Mesothelial cell of epicardium (in vitro differentiated cells): Measurements from ENCODE around the gene C20orf173. TPM values are rescaled to one million over a fixed set of nuclear protein-coding genes. Genes with fewer than 3 reads are reported as not detected.

Source experiments
- DNase-seq, 2 experiments: peaks; one replicate each; pipeline ENCODE4 v3.0.0; 2021; ENCODE audit warnings: low spot score in 2 of 2; ENCODE audit not compliant: unreplicated experiment in 2 of 2
- H3K27ac Mint-ChIP-seq: 2 replicates; pipeline ENCODE4 v1.8.0; 2021; ENCODE audit warnings: mixed read lengths
- H3K27me3 Mint-ChIP-seq: 2 replicates; pipeline ENCODE4 v1.8.0; 2021; ENCODE audit warnings: low read depth, mixed read lengths
- H3K36me3 Mint-ChIP-seq: 2 replicates; pipeline ENCODE4 v1.8.0; 2021; ENCODE audit warnings: mixed read lengths
- H3K4me1 Mint-ChIP-seq: 2 replicates; pipeline ENCODE4 v1.8.0; 2021; ENCODE audit warnings: mixed read lengths
- H3K4me3 Mint-ChIP-seq: 2 replicates; pipeline ENCODE4 v1.8.0; 2021; ENCODE audit warnings: mild to moderate bottlenecking, moderate library complexity, mixed read lengths
- H3K9me3 Mint-ChIP-seq: 2 replicates; pipeline ENCODE4 v1.8.0; 2021; ENCODE audit warnings: mixed read lengths
- total RNA-seq: library from RNA; stranded (reverse); gene quantifications from 3 replicates; pipeline ENCODE4 v1.2.1, GENCODE V29; 2021
- TF ChIP-seq, protein P1 (sequence below): fragments of 200-600 bp; sonication (generic); IDR thresholded peaks from one replicate; pipeline ENCODE4 v1.5.0; 2021; ENCODE audit warnings: antibody characterized with exemption; ENCODE audit not compliant: unreplicated experiment

Gene C20orf173
- total RNA-seq, 1 donor from 2014 or later: not detected

DNA sequence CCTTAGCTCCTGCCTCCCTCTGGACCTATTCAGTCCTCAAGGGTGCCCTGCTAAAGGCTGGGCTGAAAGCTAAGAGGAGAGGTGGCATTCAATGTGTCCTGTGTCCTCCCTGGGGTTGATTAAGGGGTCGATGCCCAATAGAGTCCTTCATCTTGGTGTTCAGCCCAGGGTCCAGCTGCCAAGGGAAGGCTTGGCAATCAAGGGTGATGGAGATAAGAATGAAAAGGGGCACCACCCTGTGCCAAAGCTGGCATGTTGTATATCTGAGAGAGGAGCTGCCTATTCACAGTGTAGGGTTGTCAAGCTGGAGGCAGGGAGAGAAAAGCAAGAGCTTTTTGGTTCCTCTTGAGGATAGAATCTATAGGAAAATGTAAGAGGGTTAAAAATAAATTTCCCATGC lies 12.3 kb downstream of the C20orf173 start:
- no peaks in the 10 kb centered on the region for H3K4me1 Mint-ChIP-seq
- no peak overlapping the region for H3K27ac Mint-ChIP-seq
- peaks cover 4% of the 10 kb centered on the region for H3K9me3 Mint-ChIP-seq
- peaks cover under 1% of the 10 kb centered on the region for H3K36me3 Mint-ChIP-seq
- TF ChIP-seq, protein P1, sequence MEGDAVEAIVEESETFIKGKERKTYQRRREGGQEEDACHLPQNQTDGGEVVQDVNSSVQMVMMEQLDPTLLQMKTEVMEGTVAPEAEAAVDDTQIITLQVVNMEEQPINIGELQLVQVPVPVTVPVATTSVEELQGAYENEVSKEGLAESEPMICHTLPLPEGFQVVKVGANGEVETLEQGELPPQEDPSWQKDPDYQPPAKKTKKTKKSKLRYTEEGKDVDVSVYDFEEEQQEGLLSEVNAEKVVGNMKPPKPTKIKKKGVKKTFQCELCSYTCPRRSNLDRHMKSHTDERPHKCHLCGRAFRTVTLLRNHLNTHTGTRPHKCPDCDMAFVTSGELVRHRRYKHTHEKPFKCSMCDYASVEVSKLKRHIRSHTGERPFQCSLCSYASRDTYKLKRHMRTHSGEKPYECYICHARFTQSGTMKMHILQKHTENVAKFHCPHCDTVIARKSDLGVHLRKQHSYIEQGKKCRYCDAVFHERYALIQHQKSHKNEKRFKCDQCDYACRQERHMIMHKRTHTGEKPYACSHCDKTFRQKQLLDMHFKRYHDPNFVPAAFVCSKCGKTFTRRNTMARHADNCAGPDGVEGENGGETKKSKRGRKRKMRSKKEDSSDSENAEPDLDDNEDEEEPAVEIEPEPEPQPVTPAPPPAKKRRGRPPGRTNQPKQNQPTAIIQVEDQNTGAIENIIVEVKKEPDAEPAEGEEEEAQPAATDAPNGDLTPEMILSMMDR: no peak
- H3K4me3 Mint-ChIP-seq: no peak overlapping the region
- no peaks in the 10 kb centered on the region for H3K27me3 Mint-ChIP-seq
- DNase-seq: no peak

DNA sequence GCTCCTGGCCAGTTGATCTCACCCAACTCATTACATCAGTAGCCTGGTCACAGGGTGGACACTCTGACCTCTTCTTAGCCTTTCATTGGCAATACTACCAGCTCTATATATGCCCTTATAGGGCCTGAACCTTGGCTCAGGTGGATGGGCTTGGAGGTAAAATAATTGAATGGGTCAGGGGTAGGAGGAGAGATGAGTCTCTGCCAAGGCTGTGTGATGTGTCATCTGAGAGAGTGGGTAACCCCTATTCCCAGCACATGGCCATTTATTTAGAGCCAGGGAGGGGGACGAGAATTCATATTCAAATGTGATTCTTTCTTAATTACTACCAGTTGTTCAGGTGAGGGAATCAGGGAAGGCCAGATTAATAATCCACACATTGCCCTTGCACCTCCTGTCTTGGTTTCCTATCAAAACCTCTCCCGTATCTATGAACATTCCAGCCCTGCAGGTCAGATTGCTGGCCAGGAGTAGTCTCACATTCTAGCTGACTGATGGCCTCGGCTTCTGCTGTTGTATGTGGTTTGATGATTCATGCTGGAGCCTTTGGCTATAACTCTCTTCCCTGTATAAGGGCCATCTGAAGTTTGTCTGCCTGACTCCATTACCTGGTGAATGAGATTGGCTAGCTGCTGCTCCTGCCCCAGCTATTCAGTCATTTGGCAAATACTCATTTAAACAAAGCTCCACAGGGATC lies 13.4 kb downstream of the C20orf173 start:
- Mint-ChIP-seq H3K4me3 (no peak overlapping the region), H3K4me1 (no peaks in the 10 kb centered on the region), H3K9me3 (peaks cover under 1% of the 10 kb centered on the region), H3K27ac (no peak overlapping the region), H3K27me3 (no peaks in the 10 kb centered on the region), H3K36me3 (peaks cover 5% of the 10 kb centered on the region)
- DNase-seq: no peak
- TF ChIP-seq, protein P1: no peak

DNA sequence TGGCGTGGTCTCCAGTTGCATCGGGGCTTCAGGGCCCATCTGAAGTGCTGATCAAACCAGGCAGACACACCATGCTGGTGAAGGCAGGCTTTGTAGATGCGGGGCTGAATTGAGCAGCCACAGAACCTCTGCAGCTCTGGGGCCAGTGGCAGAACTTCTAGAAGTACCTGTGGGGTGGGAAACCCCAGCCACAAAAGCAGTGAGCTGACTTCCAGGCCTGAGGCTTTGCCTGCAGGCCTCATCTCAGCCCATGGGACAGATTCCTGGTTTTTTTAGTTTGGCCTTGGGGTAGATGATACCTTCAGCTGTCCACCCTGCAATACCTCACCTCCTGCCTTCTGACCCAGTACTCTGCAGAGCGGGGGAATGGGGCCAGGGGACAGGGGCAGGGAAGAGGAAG lies 14.1 kb downstream of the C20orf173 start:
- no peaks in the 10 kb centered on the region for H3K27me3 Mint-ChIP-seq
- H3K36me3 Mint-ChIP-seq: peaks cover 5% of the 10 kb centered on the region
- no peak for DNase-seq
- TF ChIP-seq, protein P1: no peak
- H3K4me3 Mint-ChIP-seq: no peak overlapping the region
- no peak overlapping the region for H3K27ac Mint-ChIP-seq
- H3K9me3 Mint-ChIP-seq: no peaks in the 10 kb centered on the region
- no peaks in the 10 kb centered on the region for H3K4me1 Mint-ChIP-seq

DNA sequence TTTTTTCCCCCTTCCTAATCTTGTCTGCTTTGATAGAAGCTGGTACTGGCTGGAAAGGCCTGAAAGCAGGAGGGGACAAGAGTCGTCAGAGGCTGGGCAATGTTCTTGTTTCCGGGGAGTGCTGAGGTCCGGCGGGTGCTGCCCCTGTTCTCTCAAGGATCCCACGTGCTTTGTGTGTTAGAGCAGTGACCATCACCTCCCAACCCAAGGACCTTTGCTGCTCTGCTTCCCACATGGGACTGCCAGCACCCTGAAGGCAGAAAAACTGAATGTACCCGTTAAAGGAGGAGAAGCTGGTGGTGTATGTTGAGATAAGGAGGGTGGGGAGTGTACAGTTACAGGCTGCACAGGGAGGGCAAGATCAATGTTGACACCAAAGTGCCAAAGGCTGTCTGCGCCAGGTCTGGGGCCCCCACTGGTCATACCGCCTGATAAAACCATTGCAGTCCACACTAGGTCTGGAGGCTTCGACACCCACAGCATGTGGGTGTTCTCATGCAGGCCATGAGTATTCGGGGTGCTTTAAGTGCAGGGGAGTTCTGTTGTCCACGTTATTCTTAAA lies 15.0 kb downstream of the C20orf173 start:
- Mint-ChIP-seq H3K9me3 (no peaks in the 10 kb centered on the region), H3K4me1 (no peaks in the 10 kb centered on the region), H3K36me3 (peaks cover 5% of the 10 kb centered on the region), H3K27ac (no peak overlapping the region), H3K4me3 (no peak overlapping the region), H3K27me3 (no peaks in the 10 kb centered on the region)
- TF ChIP-seq, protein P1: no peak
- DNase-seq: no peak

DNA sequence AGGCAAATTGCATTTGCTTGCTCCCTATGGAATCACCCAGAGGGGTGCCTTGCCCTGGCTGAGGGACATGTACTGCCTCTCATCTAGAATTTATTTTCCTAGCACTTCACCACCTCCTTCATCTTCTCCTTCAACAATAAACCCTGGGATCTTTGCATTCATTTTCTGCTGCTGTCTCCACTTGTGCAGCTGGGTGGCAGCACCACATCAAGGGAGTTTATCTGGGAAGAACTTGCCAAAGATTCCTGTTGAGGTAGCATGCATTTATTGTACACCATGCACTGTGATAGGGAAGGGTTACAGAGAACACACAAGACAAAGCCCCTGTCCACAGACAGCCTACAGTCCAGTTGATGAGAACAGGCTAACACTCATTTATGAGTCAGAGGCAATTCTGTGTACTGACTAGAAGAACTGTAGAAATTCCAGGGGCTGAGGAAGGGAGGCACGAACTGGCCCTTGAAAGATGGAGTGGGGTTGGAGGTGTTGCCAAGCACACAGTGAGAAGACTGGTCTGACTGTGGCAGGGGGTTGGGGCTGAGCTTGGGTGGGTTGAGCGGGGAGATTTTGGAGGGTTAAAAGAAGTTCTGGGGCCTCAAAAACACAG lies 17.5 kb downstream of the C20orf173 start:
- TF ChIP-seq, protein P1: peak; percentile 54
- Mint-ChIP-seq H3K9me3 (no peaks in the 10 kb centered on the region), H3K4me1 (no peaks in the 10 kb centered on the region), H3K36me3 (peaks cover 7% of the 10 kb centered on the region), H3K27me3 (no peaks in the 10 kb centered on the region), H3K4me3 (no peak overlapping the region), H3K27ac (no peak overlapping the region)
- DNase-seq: no peak
